ENCODE results near the gene ATP6V0E2. TPM values are rescaled to one million over a fixed set of nuclear protein-coding genes. Genes with fewer than 3 reads are reported as not detected.

ATP6V0E2 gene
- total RNA-seq, 1 donor from 2014 or later, result 54.3 TPM

DNA sequence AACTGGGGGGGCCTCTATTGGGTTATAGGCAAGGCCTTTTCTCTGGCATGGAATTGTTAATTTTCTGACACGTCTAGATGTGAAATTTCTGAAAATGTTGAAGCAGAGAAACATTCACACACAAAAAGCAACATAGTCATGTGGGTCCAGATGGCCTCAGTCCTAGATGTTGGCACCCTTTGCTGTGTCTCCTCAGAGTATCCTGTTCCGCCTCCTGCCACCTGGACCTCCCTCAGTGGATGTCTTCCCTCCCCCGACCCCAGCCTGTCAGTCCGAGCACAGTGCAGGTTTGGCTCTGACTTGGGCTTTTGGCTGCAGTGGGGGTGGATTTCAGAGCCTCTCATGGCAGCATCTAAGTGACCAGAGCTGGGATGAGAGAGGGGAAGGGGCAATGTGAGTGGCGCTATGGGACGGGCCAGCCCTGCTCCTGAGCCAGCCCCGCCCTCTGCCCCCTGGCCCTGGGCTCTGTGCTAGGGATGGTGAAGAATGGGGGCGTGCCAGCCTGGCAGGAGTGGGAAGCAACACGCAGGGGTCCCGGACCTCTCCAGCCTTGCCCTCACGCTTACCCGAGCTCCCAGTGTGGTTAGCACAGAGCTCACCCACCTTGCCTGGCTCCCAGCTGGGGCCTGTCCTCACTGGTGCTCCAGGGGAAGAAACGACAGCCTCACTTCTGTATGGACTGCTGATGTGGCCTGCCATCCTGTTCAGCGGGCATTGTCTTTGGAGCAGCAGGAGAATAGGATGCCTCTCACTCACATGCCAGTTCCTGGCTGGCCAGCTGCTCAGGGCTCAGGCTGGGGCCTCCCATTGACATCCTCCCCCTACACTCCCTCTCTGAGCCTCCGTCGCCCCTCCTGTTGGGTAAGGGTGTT, 6.2 kb downstream of the ATP6V0E2 start:
- no peak overlapping the region for H3K27ac Mint-ChIP-seq
- no peaks in the 10 kb centered on the region for H3K27me3 Mint-ChIP-seq (ENCODE audit: low read depth)
- DNase-seq (ENCODE audit: low spot score), result no peak
- intact Hi-C loops (cut with micrococcal nuclease), result loop anchor here (5.0 to 10.0 kb wide), 3 partner anchors 167 to 855 kb away; partner anchors contain the start of gene GIMAP5
- H3K4me1 Mint-ChIP-seq (ENCODE audit: low read depth), result peaks cover 20% of the 10 kb centered on the region
- peaks cover 27% of the 10 kb centered on the region for H3K36me3 Mint-ChIP-seq (ENCODE audit: low read depth)
- no peaks in the 10 kb centered on the region for H3K9me3 Mint-ChIP-seq
- H3K4me3 Mint-ChIP-seq (ENCODE audit: low read depth), result no peak overlapping the region

DNA sequence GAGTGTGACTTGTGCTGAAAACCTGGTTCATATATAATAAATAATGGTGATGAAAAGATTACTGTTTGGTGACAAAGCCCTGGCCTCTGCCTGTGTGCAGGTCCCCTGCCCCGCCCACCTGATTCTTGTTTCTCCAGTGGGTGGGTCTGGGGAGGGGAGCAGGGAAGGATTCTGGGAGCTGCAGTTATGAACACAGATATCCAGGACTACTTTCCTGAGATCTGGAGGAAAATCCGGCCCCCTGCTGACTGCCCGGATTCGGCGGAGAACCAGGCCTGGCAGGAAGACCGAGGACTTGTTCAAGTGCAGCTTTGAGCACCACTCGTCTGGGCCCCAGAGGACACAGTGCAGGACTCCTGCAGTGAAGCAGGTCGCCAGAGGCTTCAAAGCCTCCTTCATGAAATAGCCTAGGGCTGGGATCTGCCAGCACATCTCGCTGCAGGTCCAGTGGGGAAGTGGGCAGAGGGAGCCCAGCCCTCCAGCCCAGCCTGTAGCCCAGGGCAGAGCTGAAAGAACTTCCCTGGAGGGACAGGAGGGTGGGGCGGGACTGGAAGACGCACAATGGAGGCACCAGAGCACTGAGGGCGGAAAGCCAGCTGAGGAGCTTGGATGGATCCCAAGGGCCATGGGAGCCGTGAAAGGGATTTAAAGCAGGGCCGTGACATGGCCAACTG, 7.0 kb downstream of the ATP6V0E2 start:
- H3K36me3 Mint-ChIP-seq (ENCODE audit: low read depth), result peaks cover 25% of the 10 kb centered on the region
- no peak overlapping the region for H3K27ac Mint-ChIP-seq
- intact Hi-C loops (cut with micrococcal nuclease), result loop anchor here (5.0 kb wide), 1 partner anchor 167 kb away; no protein-coding TSS in a partner anchor
- no peak for DNase-seq (ENCODE audit: low spot score)
- H3K4me1 Mint-ChIP-seq (ENCODE audit: low read depth), result peaks cover 12% of the 10 kb centered on the region
- no peaks in the 10 kb centered on the region for H3K9me3 Mint-ChIP-seq
- H3K27me3 Mint-ChIP-seq (ENCODE audit: low read depth), result no peaks in the 10 kb centered on the region
- H3K4me3 Mint-ChIP-seq (ENCODE audit: low read depth), result no peak overlapping the region

DNA sequence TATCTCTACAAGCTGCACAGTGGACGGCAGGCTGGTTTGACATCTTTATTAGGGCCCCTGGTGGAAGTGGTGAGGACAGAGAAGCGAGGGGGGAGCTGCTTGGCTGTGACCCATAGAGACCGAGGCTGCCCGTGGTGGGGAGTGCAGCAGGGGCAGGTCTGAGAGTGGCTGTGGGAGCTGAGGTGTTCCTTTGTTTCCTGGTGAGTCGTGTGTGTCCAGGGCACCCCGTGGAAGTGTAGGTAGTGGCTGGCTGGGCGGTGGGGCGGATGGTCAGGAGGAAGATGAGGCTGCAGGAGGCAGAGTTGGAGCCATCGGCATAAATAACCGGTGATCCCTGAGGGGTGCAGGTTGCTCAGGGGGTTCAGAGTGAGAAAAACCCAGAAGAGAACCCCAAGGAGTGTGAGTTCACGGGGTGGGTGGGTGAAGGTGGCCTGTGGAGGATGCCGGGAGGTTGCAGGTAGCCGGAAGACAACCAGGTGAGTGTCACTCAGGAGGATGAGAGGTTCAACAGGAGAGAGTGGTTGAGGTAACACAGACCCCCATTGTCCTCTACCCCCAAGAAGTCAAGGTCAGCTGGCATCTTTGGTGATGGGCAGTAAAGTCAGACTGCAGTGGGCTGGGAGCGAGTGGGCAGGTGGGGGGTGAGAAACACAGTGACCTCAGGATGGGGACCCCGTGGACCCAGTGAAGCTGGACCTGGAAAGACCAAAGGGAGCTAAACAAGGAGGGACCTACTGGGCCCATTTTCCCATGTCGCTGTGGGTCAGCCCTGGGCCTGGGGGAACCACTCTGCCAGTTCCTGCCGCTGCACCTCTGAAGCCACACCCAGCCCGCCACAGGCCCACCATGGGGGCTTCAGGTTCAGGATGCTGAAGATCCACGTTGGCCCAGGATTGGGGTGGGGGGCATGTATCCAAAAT, 7.8 kb downstream of the ATP6V0E2 start:
- H3K27ac Mint-ChIP-seq, result no peak overlapping the region
- peaks cover 11% of the 10 kb centered on the region for H3K4me1 Mint-ChIP-seq (ENCODE audit: low read depth)
- H3K36me3 Mint-ChIP-seq (ENCODE audit: low read depth), result peaks cover 19% of the 10 kb centered on the region
- H3K4me3 Mint-ChIP-seq (ENCODE audit: low read depth), result no peak overlapping the region
- H3K9me3 Mint-ChIP-seq, result no peaks in the 10 kb centered on the region
- no peaks in the 10 kb centered on the region for H3K27me3 Mint-ChIP-seq (ENCODE audit: low read depth)
- intact Hi-C loops (cut with micrococcal nuclease), result loop anchor here (5.0 kb wide), 1 partner anchor 166 kb away; no protein-coding TSS in a partner anchor
- no peak for DNase-seq (ENCODE audit: low spot score)

DNA sequence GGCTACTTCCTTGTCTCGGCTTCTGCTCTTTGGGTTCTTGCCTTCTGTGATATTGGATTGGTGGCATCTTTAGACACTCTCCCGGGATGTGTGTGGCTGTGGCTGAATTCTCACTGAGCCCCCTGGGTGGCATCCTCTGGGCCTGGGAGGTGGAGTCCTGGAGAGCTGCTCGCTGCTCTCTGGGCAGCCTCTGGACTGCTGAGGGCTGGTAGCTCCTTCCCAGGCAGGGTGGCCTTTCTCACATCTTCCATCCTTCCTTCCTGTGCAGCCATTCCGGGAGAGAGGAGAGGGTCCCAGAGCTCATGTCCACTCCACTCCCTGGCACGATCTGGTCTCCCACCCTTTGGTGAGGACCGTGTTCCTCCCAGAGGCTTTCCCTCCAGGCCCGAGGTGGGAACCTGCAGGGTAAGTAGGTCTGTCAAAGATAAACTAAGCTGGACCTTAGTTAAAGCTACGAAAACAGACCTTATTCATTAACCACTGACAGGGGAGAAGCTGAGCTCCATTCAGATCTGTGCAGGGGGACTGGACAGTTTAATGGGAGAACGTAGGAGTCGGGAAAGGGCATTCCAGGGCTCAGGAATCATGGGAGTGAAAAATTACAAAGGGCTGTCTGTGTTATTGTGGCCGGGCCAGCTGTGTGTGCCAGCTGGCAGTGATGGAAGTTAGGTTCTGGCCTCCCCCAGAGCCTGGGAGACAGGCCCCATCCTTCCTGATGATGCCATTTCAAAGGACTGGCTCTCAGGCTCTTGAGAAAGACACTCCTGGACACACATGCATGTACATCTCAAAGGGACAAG, 8.7 kb downstream of the ATP6V0E2 start:
- no peak for DNase-seq (ENCODE audit: low spot score)
- intact Hi-C loops (cut with micrococcal nuclease), result loop anchor here (5.0 kb wide), 1 partner anchor 165 kb away; no protein-coding TSS in a partner anchor
- no peaks in the 10 kb centered on the region for H3K9me3 Mint-ChIP-seq
- peaks cover 11% of the 10 kb centered on the region for H3K4me1 Mint-ChIP-seq (ENCODE audit: low read depth)
- H3K27me3 Mint-ChIP-seq (ENCODE audit: low read depth), result no peaks in the 10 kb centered on the region
- H3K27ac Mint-ChIP-seq, result no peak overlapping the region
- H3K36me3 Mint-ChIP-seq (ENCODE audit: low read depth), result peaks cover 16% of the 10 kb centered on the region
- H3K4me3 Mint-ChIP-seq (ENCODE audit: low read depth), result no peak overlapping the region

DNA sequence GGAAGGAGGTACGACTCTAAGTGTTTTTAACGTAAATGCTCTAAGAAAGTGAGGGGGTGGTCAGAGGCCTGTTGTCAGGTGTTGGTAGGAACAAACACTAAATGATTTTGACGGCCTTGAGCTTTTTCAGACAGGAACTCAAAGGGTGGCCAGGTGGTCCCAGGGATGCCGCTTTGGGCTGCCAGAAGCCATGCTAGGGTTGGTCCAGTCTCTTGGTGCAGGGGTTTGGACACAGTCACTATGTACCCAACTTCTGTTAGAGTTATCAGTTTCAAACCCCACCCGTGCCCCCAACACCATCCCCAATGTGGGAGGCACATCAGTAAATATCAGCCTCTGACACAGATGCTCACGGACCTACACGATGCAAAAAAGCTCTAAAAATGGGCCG, 9.3 kb downstream of the ATP6V0E2 start:
- Mint-ChIP-seq H3K27ac (peak overlapping the region; percentile 24), H3K27me3 (ENCODE audit: low read depth) (no peaks in the 10 kb centered on the region), H3K4me1 (ENCODE audit: low read depth) (peaks cover 9% of the 10 kb centered on the region), H3K4me3 (ENCODE audit: low read depth) (no peak overlapping the region), H3K36me3 (ENCODE audit: low read depth) (peaks cover 10% of the 10 kb centered on the region), H3K9me3 (no peaks in the 10 kb centered on the region)
- DNase-seq (ENCODE audit: low spot score), result no peak
- intact Hi-C loops (cut with micrococcal nuclease), result loop anchor here (5.0 kb wide), 1 partner anchor 164 kb away; no protein-coding TSS in a partner anchor

DNA sequence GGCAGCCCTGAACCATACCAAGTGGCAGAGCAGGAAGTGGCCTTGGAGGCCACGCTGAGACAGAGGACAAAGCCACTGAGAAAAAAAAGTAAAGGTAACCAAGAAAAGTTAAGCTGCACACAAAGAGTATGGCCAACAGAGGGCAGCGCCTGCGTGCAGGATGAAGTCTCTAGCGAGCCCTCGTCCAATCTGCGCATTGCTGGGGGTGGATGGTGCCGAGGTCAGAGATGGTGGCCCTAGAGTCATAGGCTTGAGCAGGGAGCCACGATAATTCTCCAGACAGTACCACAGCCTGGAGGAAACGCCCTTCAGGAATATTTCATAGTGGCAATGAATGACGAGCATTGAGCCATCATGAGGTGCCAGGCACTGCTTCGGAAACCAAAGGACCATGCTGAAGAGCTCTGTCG, 9.7 kb downstream of the ATP6V0E2 start:
- peak; percentile 48 for DNase-seq (ENCODE audit: low spot score)
- Mint-ChIP-seq H3K9me3 (no peaks in the 10 kb centered on the region), H3K27me3 (ENCODE audit: low read depth) (no peaks in the 10 kb centered on the region), H3K4me1 (ENCODE audit: low read depth) (peaks cover 7% of the 10 kb centered on the region), H3K36me3 (ENCODE audit: low read depth) (peaks cover 6% of the 10 kb centered on the region), H3K4me3 (ENCODE audit: low read depth) (no peak overlapping the region), H3K27ac (peak overlapping the region; percentile 24)
- intact Hi-C loops (cut with micrococcal nuclease), result loop anchor here (5.0 kb wide), 1 partner anchor 164 kb away; no protein-coding TSS in a partner anchor

DNA sequence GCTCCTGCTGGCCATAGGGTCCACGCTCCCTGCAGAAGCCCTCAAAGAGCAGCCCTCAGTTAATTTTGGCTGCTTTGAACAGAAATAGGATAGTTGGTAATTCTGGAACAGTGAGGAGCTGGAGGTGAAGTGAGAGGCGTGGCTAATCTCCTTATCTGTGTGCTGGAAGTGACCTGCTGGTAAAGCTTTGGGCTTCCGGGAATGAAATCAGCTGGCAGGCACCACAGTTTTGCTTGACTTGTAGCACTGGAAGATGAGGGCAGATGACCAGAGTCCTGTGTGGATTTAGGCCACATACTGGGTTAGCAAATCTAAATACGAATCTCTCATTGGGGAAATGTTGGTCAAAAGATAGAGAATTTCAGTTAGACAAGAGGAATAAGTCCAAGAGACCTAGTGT, 10.2 kb downstream of the ATP6V0E2 start:
- H3K4me1 Mint-ChIP-seq (ENCODE audit: low read depth), result peaks cover 7% of the 10 kb centered on the region

DNA sequence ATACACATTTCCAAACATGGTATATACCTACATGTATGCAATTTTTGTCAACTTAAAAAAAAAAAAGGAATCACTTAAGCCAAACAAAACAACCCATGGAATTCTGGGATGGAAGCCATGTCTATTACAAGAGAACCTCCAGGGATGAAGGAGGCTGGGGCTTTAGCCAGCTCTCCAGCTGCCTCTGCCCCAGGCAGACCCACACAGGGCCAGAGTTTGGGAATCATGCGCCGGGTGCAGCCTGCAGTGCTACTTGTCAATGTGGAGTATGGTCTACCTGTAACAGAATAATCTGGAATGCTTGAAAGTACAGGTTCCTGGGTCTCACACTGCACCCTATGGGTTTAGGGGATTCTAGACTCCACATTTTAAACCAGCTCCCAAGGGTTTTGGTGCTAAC, 10.8 kb downstream of the ATP6V0E2 start:
- no peak overlapping the region for H3K27ac Mint-ChIP-seq
- no peak overlapping the region for H3K4me3 Mint-ChIP-seq (ENCODE audit: low read depth)
- H3K4me1 Mint-ChIP-seq (ENCODE audit: low read depth), result peaks cover 7% of the 10 kb centered on the region
- H3K27me3 Mint-ChIP-seq (ENCODE audit: low read depth), result peaks cover 2% of the 10 kb centered on the region
- no peak for DNase-seq (ENCODE audit: low spot score)
- intact Hi-C loops (cut with micrococcal nuclease), result loop anchor here (5.0 kb wide), 1 partner anchor 163 kb away; no protein-coding TSS in a partner anchor
- no peaks in the 10 kb centered on the region for H3K9me3 Mint-ChIP-seq
- peaks cover 6% of the 10 kb centered on the region for H3K36me3 Mint-ChIP-seq (ENCODE audit: low read depth)

More for the DNA sequence above, 10.2 kb downstream of the ATP6V0E2 start:
- peaks cover 6% of the 10 kb centered on the region for H3K36me3 Mint-ChIP-seq (ENCODE audit: low read depth)
- no peak overlapping the region for H3K27ac Mint-ChIP-seq
- intact Hi-C loops (cut with micrococcal nuclease), result loop anchor here (5.0 kb wide), 1 partner anchor 163 kb away; no protein-coding TSS in a partner anchor
- DNase-seq (ENCODE audit: low spot score), result no peak
- no peak overlapping the region for H3K4me3 Mint-ChIP-seq (ENCODE audit: low read depth)
- no peaks in the 10 kb centered on the region for H3K27me3 Mint-ChIP-seq (ENCODE audit: low read depth)
- H3K9me3 Mint-ChIP-seq, result no peaks in the 10 kb centered on the region

DNA sequence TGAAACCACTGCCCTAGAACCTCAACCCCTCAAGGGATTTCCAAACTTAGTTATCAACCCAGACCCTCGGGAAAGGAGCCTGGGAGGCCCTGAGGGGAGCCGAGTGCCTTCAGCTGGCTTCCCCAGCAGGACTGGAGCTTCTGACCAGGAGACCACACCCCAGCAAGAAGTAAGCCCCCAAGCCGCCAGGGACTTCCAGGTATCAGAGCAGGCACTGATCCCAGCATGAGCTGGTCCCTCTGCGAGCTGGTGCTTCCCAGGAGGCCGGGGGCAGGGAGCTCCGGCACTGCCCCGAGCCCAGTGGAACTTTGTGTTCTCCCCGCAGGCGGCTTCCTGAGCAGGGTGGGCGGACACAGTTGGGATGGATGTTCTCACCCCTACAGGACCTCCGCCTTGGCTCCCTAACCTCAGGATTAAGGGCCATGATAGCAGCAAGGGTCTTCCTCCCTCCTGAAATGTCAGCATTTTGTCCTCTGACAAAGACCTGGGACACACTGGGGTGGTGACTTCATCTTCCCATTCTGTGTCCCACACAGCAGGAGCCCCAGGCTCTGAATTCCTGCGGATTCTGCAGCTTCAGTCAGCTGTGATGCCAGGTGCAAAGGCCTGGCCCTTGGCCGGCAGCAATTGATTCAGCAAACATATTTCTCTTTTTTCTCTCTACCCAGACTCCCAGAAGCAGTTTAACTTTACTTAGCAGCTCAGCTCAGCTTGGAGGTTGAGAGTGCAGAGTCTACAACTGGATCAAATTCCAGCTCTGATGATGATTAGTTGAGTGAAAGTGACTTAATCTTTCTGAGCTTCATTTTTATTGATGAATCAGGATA, 11.6 kb downstream of the ATP6V0E2 start:
- Mint-ChIP-seq H3K4me1 (ENCODE audit: low read depth) (peaks cover 7% of the 10 kb centered on the region), H3K27me3 (ENCODE audit: low read depth) (peaks cover 3% of the 10 kb centered on the region), H3K9me3 (no peaks in the 10 kb centered on the region), H3K4me3 (ENCODE audit: low read depth) (no peak overlapping the region), H3K27ac (no peak overlapping the region), H3K36me3 (ENCODE audit: low read depth) (no peaks in the 10 kb centered on the region)
- intact Hi-C loops (cut with micrococcal nuclease), result no loop called here
- DNase-seq (ENCODE audit: low spot score), result no peak

DNA sequence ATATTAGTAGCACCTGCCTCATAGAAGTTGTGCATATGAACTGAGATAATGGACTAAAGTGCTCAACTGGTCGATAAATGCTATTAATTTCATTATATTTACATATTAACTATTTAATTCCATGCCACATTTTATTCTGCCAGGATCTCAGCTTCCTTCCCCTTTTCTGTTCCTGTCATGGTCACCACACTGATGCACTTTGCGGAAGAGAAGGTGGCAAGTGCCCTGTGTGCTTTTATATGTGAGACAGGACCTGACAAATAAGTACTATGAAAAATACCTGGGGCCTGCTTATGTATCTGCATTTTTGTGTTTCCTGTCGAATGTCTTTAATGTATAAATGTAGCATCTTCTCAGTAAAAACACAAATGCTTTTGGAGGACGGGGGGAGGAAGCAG, 12.2 kb downstream of the ATP6V0E2 start:
- no peaks in the 10 kb centered on the region for H3K9me3 Mint-ChIP-seq
- peaks cover 3% of the 10 kb centered on the region for H3K27me3 Mint-ChIP-seq (ENCODE audit: low read depth)
- no peaks in the 10 kb centered on the region for H3K36me3 Mint-ChIP-seq (ENCODE audit: low read depth)
- intact Hi-C loops (cut with micrococcal nuclease), result no loop called here
- H3K27ac Mint-ChIP-seq, result no peak overlapping the region
- peaks cover 7% of the 10 kb centered on the region for H3K4me1 Mint-ChIP-seq (ENCODE audit: low read depth)
- no peak overlapping the region for H3K4me3 Mint-ChIP-seq (ENCODE audit: low read depth)
- DNase-seq (ENCODE audit: low spot score), result no peak

DNA sequence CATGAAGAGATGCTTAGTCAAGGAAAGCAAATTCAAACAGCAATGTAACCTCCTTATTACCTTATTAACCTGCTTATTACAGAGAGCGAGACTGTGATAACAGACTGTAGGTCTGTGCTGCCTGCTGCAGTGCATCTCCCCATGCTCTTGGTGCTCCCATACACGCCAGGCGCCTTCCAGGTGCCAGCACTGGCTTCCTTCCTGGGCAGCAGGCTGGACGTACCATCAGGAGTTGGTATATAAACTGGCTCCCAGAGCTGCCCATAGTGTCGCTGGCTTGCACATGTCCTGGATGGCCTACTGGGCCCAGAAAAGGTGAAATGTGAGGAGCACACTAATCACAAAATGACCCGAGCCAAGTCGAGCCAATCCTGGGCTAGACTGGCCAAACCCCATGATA, 13.5 kb downstream of the ATP6V0E2 start:
- Mint-ChIP-seq H3K27ac (no peak overlapping the region), H3K4me3 (ENCODE audit: low read depth) (no peak overlapping the region), H3K9me3 (no peaks in the 10 kb centered on the region), H3K4me1 (ENCODE audit: low read depth) (peaks cover 7% of the 10 kb centered on the region), H3K36me3 (ENCODE audit: low read depth) (no peaks in the 10 kb centered on the region), H3K27me3 (ENCODE audit: low read depth) (peaks cover 3% of the 10 kb centered on the region)
- intact Hi-C loops (cut with micrococcal nuclease), result no loop called here
- DNase-seq (ENCODE audit: low spot score), result no peak

Measured in activated T-helper 2 cell treated with anti-CD3 and anti-CD28 coated beads, Interferon-gamma antibody, Interleukin-2, Interleukin-4, amounts not matched to agents 10 μg/mL and 5 μg/mL and 100 μg/mL, durations not matched to agents 14 hours and 24 hours and 36 hours (primary cell).